ENCODE measurements around the gene PARVB.

DNA sequence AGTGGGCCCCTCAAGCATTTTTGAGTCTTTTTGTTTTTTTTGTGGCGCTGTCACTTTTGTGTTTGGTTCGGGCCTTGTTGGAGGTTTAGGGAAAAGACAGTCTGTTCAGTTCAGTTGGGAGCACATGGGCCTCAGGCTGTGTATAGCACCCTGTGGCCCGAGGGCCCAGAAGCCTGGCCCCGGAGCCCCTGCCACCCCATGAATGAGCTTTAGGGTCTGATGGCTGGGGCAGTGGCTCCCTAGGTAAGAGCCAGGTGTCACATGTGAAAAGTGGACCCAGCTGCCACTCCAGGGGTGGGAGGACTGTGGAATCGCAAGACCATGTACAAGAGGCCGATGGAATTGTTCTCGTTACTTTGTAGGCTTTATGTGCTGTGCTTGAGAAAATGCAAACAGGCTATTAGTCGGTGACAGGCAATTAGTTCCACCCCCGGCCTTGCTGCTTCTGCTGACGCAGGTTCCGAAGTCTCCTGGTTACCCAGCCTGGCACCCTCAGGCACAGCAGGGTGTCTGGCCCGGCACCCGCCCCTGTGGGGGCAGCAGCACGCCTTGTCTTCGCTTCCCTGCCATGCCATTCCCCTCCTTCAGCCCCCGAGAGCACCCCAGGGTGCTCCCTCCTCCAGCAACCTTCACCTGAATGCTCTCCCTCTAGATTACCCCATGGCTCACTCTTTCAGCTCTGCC is 118.5 kb downstream of the PARVB start:
- TF ChIP-seq, protein P1, sequence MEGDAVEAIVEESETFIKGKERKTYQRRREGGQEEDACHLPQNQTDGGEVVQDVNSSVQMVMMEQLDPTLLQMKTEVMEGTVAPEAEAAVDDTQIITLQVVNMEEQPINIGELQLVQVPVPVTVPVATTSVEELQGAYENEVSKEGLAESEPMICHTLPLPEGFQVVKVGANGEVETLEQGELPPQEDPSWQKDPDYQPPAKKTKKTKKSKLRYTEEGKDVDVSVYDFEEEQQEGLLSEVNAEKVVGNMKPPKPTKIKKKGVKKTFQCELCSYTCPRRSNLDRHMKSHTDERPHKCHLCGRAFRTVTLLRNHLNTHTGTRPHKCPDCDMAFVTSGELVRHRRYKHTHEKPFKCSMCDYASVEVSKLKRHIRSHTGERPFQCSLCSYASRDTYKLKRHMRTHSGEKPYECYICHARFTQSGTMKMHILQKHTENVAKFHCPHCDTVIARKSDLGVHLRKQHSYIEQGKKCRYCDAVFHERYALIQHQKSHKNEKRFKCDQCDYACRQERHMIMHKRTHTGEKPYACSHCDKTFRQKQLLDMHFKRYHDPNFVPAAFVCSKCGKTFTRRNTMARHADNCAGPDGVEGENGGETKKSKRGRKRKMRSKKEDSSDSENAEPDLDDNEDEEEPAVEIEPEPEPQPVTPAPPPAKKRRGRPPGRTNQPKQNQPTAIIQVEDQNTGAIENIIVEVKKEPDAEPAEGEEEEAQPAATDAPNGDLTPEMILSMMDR (IDR thresholded peaks at IDR 0.05 in 4 of 5, conservative IDR thresholded peaks at IDR 0.05 in 1 of 5), result no peak
- TF ChIP-seq POLR2A (IDR thresholded peaks at IDR 0.05), result no peak

All from gastrocnemius medialis (tissue), 4 donors.